ENCODE measurements around the gene PLTP. TPM values are rescaled to one million over a fixed set of nuclear protein-coding genes. Genes with fewer than 3 reads are reported as not detected.

Gene PLTP
- total and polyA plus RNA-seq, 2 of the 13 experiments (the other 11 are each of a cell fraction or from before 2014, with no cell fraction given), result 16.9 to 28.6 TPM

GRCh38 chr20:45890985-45891983, 20.7 kb downstream of the PLTP start, which contains the start of the genes CTSA and NEURL2 (continued):
- TF ChIP-seq RAD21 (CRISPR knock-in tag; IDR thresholded peaks at IDR 0.05), result peak; percentile 66
- no peak; the same call in 1 of the 2 replicates for TF ChIP-seq ZNF7 (CRISPR knock-in tag; IDR thresholded peaks at IDR 0.05)
- peak; percentile 73; the same call in 1 of the 2 replicates for TF ChIP-seq ZNF572 (CRISPR knock-in tag; IDR thresholded peaks at IDR 0.05)
- TF ChIP-seq ZNF34 (CRISPR knock-in tag; IDR thresholded peaks at IDR 0.05; ENCODE audit: borderline replicate concordance), result peak; percentile 99; the same call in 1 of the 2 replicates
- TF ChIP-seq SIN3A (IDR thresholded peaks at IDR 0.05; ENCODE audit: borderline replicate concordance, low read depth, low read length), result peak; percentile 100
- peak; percentile 80 for TF ChIP-seq NR2F2 (IDR thresholded peaks at IDR 0.05; ENCODE audit: borderline replicate concordance, low read depth)
- peak; percentile 100 for TF ChIP-seq HDAC1 (CRISPR knock-in tag; IDR thresholded peaks at IDR 0.05)
- peak; percentile 65 for TF ChIP-seq RFX3 (CRISPR knock-in tag; IDR thresholded peaks at IDR 0.05)
- TF ChIP-seq ZNF329 (CRISPR knock-in tag; IDR thresholded peaks at IDR 0.05; ENCODE audit: low read depth), result peak; percentile 90
- TF ChIP-seq, protein P1, sequence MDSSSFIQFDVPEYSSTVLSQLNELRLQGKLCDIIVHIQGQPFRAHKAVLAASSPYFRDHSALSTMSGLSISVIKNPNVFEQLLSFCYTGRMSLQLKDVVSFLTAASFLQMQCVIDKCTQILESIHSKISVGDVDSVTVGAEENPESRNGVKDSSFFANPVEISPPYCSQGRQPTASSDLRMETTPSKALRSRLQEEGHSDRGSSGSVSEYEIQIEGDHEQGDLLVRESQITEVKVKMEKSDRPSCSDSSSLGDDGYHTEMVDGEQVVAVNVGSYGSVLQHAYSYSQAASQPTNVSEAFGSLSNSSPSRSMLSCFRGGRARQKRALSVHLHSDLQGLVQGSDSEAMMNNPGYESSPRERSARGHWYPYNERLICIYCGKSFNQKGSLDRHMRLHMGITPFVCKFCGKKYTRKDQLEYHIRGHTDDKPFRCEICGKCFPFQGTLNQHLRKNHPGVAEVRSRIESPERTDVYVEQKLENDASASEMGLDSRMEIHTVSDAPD (CRISPR knock-in tag; IDR thresholded peaks at IDR 0.05), result peak; percentile 93
- peak; percentile 72; the same call in 1 of the 2 replicates for TF ChIP-seq ZNF549 (CRISPR knock-in tag; IDR thresholded peaks at IDR 0.05)
- TF ChIP-seq, protein P2, sequence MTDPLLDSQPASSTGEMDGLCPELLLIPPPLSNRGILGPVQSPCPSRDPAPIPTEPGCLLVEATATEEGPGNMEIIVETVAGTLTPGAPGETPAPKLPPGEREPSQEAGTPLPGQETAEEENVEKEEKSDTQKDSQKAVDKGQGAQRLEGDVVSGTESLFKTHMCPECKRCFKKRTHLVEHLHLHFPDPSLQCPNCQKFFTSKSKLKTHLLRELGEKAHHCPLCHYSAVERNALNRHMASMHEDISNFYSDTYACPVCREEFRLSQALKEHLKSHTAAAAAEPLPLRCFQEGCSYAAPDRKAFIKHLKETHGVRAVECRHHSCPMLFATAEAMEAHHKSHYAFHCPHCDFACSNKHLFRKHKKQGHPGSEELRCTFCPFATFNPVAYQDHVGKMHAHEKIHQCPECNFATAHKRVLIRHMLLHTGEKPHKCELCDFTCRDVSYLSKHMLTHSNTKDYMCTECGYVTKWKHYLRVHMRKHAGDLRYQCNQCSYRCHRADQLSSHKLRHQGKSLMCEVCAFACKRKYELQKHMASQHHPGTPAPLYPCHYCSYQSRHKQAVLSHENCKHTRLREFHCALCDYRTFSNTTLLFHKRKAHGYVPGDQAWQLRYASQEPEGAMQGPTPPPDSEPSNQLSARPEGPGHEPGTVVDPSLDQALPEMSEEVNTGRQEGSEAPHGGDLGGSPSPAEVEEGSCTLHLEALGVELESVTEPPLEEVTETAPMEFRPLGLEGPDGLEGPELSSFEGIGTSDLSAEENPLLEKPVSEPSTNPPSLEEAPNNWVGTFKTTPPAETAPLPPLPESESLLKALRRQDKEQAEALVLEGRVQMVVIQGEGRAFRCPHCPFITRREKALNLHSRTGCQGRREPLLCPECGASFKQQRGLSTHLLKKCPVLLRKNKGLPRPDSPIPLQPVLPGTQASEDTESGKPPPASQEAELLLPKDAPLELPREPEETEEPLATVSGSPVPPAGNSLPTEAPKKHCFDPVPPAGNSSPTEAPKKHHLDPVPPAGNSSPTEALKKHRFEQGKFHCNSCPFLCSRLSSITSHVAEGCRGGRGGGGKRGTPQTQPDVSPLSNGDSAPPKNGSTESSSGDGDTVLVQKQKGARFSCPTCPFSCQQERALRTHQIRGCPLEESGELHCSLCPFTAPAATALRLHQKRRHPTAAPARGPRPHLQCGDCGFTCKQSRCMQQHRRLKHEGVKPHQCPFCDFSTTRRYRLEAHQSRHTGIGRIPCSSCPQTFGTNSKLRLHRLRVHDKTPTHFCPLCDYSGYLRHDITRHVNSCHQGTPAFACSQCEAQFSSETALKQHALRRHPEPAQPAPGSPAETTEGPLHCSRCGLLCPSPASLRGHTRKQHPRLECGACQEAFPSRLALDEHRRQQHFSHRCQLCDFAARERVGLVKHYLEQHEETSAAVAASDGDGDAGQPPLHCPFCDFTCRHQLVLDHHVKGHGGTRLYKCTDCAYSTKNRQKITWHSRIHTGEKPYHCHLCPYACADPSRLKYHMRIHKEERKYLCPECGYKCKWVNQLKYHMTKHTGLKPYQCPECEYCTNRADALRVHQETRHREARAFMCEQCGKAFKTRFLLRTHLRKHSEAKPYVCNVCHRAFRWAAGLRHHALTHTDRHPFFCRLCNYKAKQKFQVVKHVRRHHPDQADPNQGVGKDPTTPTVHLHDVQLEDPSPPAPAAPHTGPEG (CRISPR knock-in tag; IDR thresholded peaks at IDR 0.05), result peak; percentile 80
- no peak for TF ChIP-seq IKZF1 (IDR thresholded peaks at IDR 0.05)
- TF ChIP-seq DNMT1 (CRISPR knock-in tag; IDR thresholded peaks at IDR 0.05), result peak; percentile 76; the same call in 1 of the 2 replicates
- TF ChIP-seq TCF7L2 (IDR thresholded peaks at IDR 0.05; ENCODE audit: low read depth, low read length), result no peak
- peak; percentile 89; the same call in 1 of the 2 replicates for TF ChIP-seq TEAD2 (CRISPR knock-in tag; IDR thresholded peaks at IDR 0.05)
- TF ChIP-seq DMTF1 (CRISPR knock-in tag; IDR thresholded peaks at IDR 0.05), result peak; percentile 92; the same call in 1 of the 2 replicates
- 0 out of 2 replicates have a peak, but pooled peaks have one; percentile 82 for TF ChIP-seq ZNF670 (CRISPR knock-in tag; IDR thresholded peaks at IDR 0.05; ENCODE audit: borderline replicate concordance)
- TF ChIP-seq POLR2AphosphoS2 (IDR thresholded peaks at IDR 0.05; ENCODE audit: low read depth, low read length), result no peak
- peak; percentile 96 for TF ChIP-seq ZNF724P (CRISPR knock-in tag; IDR thresholded peaks at IDR 0.05; ENCODE audit: borderline replicate concordance)

All from HepG2 (cell line).